Astrocyte of the cerebellum (primary cell): ENCODE measurements around the gene SCARB2.
A peak's percentile ranks its signal among the peaks of the same experiment; 100 is the strongest.
"Not testable (repeated sequence)": the region's sequence is repeated elsewhere in the genome, so short reads cannot be mapped to it uniquely, and the experiment has no call there.

Experiments used
- DNase-seq: peaks from one replicate; pipeline ENCODE4 v3.0.0-alpha.2; 2011; ENCODE audit warnings: low read depth
- H3K4me3 ChIP-seq: 2 replicates; pipeline ENCODE4 v1.5.1; 2011; ENCODE audit warnings: mild to moderate bottlenecking, low read depth, low read length, moderate library complexity
- in situ Hi-C: cut with HindIII; loops from 2 replicates; pipeline ENCODE4 v1.10.0; 2017; ENCODE audit warnings: low sequenced_read_pairs
- TF ChIP-seq, protein P1 (sequence below): IDR thresholded peaks from 2 replicates; pipeline ENCODE4 v1.5.1; 2012; ENCODE audit warnings: low read length, low read depth, moderate library complexity, mild to moderate bottlenecking; ENCODE audit errors: missing control alignments

SCARB2 gene

GRCh38 chr4:76252271-76252653, 38.6 kb upstream of the SCARB2 start:
- in situ Hi-C loops, result no loop called here
- DNase-seq, result no peak
- H3K4me3 ChIP-seq, result peak overlapping the region; percentile 51
- TF ChIP-seq, protein P1, sequence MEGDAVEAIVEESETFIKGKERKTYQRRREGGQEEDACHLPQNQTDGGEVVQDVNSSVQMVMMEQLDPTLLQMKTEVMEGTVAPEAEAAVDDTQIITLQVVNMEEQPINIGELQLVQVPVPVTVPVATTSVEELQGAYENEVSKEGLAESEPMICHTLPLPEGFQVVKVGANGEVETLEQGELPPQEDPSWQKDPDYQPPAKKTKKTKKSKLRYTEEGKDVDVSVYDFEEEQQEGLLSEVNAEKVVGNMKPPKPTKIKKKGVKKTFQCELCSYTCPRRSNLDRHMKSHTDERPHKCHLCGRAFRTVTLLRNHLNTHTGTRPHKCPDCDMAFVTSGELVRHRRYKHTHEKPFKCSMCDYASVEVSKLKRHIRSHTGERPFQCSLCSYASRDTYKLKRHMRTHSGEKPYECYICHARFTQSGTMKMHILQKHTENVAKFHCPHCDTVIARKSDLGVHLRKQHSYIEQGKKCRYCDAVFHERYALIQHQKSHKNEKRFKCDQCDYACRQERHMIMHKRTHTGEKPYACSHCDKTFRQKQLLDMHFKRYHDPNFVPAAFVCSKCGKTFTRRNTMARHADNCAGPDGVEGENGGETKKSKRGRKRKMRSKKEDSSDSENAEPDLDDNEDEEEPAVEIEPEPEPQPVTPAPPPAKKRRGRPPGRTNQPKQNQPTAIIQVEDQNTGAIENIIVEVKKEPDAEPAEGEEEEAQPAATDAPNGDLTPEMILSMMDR, result no peak

- no peak for DNase-seq
- peak within 1 kb of the TSS; percentile 51 for H3K4me3 ChIP-seq
- in situ Hi-C loops, result no loop called here
Observed at GRCh38 chr4:76251441-76252270, 38.0 kb upstream of the SCARB2 start, which contains the start of gene FAM47E. Gene FAM47E (plus strand): TSS chr4:76251721. CDS start chr4:76251747, 26 bp downstream.

GRCh38 chr4:76250962-76251361, 37.3 kb upstream of the SCARB2 start:
- no peak for DNase-seq
- in situ Hi-C loops, result no loop called here
- TF ChIP-seq, protein P1, result no peak
- H3K4me3 ChIP-seq, result peak overlapping the region; percentile 51

More at GRCh38 chr4:76251441-76252270, 38.0 kb upstream of the SCARB2 start, which contains the start of gene FAM47E:
- TF ChIP-seq, protein P1, result peak; percentile 55

GRCh38 chr4:76246852-76247251, 33.2 kb upstream of the SCARB2 start:
- DNase-seq, result no peak
- in situ Hi-C loops, result no loop called here
- H3K4me3 ChIP-seq, result no peak overlapping the region
- TF ChIP-seq, protein P1, result no peak

DNA sequence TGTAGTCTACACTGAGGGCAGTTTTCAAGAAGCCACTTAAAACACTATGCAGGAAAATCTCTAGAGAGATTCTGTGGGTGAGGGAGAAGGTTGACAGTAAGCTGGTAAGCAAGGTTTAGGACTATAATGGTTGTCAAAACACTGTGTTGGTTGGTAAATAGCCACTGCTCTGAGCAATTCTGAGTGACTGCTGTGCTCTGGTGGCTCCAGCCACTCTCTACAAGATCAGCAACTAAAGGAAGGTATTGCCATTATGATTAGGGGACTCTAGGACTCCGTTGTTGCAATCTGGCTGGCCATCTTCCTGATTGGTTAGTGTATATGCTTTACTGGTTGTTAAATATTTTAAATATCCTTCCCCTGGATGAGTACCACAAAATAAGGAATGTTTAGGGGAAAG, 32.4 kb upstream of the SCARB2 start:
- H3K4me3 ChIP-seq, result no peak overlapping the region
- in situ Hi-C loops, result no loop called here
- DNase-seq, result no peak
- TF ChIP-seq, protein P1, result no peak

- DNase-seq, H3K4me3 ChIP-seq, in situ Hi-C loops: not testable (repeated sequence)
Observed at GRCh38 chr4:76243877-76244276, 30.3 kb upstream of the SCARB2 start.

GRCh38 chr4:76240236-76240635, 26.6 kb upstream of the SCARB2 start:
- H3K4me3 ChIP-seq, result no peak overlapping the region
- no peak for DNase-seq
- in situ Hi-C loops, result no loop called here
- TF ChIP-seq, protein P1, result no peak
